Ishikawa (cell line): Measurements from ENCODE around the gene PRDM11.
A peak's percentile ranks its signal among the peaks of the same experiment; 100 is the strongest.

Experiments
- CEBPB ChIP-seq: IDR thresholded peaks from 2 replicates; pipeline ENCODE4 v1.6.1; 2012
- CREB1 ChIP-seq: IDR thresholded peaks from 2 replicates; pipeline ENCODE4 v1.6.1; 2012; ENCODE audit warnings: low read depth
- EGR1 ChIP-seq: IDR thresholded peaks from 2 replicates; pipeline ENCODE4 v1.6.1; 2012
- EP300 ChIP-seq: IDR thresholded peaks from 2 replicates; pipeline ENCODE4 v1.6.1; 2012; ENCODE audit warnings: borderline replicate concordance
- FOXM1 ChIP-seq: IDR thresholded peaks from 2 replicates; pipeline ENCODE4 v1.6.1; 2012; ENCODE audit warnings: low read depth, borderline replicate concordance
- MAX ChIP-seq: IDR thresholded peaks from 2 replicates; pipeline ENCODE4 v1.6.1; 2012
- NFIC ChIP-seq: IDR thresholded peaks from 2 replicates; pipeline ENCODE4 v1.6.1; 2012
- RAD21 ChIP-seq: IDR thresholded peaks from 2 replicates; pipeline ENCODE4 v1.6.1; 2012; ENCODE audit warnings: low read depth
- REST ChIP-seq: IDR thresholded peaks from 2 replicates; pipeline ENCODE4 v1.6.1; 2012; ENCODE audit warnings: low read depth, mild to moderate bottlenecking
- TAF1 ChIP-seq: IDR thresholded peaks from 2 replicates; pipeline ENCODE4 v1.6.1; 2012; ENCODE audit warnings: low read depth, mild to moderate bottlenecking
- TCF12 ChIP-seq: IDR thresholded peaks from 2 replicates; pipeline ENCODE4 v1.6.1; 2012; ENCODE audit warnings: low read depth
- TEAD4 ChIP-seq: IDR thresholded peaks from 2 replicates; pipeline ENCODE4 v1.6.1; 2012
- USF1 ChIP-seq: IDR thresholded peaks from 2 replicates; pipeline ENCODE4 v1.6.1; 2012
- YY1 ChIP-seq: IDR thresholded peaks from 2 replicates; pipeline ENCODE4 v1.6.1; 2012; ENCODE audit warnings: low read depth
- ZBTB7A ChIP-seq: IDR thresholded peaks from 2 replicates; pipeline ENCODE4 v1.6.1; 2012; ENCODE audit warnings: low read depth

PRDM11 gene

GRCh38 chr11:45253640-45254039, 107.2 kb downstream of the PRDM11 start:
- no peak for TF ChIP-seq NFIC
- 0 out of 2 replicates have a peak, but pooled peaks have one; percentile 22 for TF ChIP-seq USF1
- no peak for TF ChIP-seq CREB1

- TF ChIP-seq TCF12 = no peak
- TF ChIP-seq USF1 = no peak
- no peak for TF ChIP-seq EGR1
- TF ChIP-seq NFIC = no peak
- no peak for TF ChIP-seq CEBPB
- no peak for TF ChIP-seq REST
- no peak for TF ChIP-seq EP300
- TF ChIP-seq MAX = no peak
- no peak for TF ChIP-seq CREB1
- TF ChIP-seq TAF1 = no peak
- TF ChIP-seq RAD21 = no peak
- TF ChIP-seq YY1 = no peak
- TF ChIP-seq ZBTB7A = no peak
- TF ChIP-seq TEAD4 = no peak
- no peak for TF ChIP-seq FOXM1
Observed at GRCh38 chr11:45254070-45254469, 107.6 kb downstream of the PRDM11 start.

GRCh38 chr11:45258982-45259530, 112.6 kb downstream of the PRDM11 start:
- no peak for TF ChIP-seq USF1
- TF ChIP-seq TAF1 = no peak
- TF ChIP-seq TEAD4 = no peak

GRCh38 chr11:45259592-45259991, 113.2 kb downstream of the PRDM11 start:
- peak; percentile 69; the same call in 1 of the 2 replicates for TF ChIP-seq TCF12
- TF ChIP-seq ZBTB7A = no peak
- no peak for TF ChIP-seq YY1
- TF ChIP-seq REST = no peak
- no peak for TF ChIP-seq CREB1
- TF ChIP-seq EP300 = peak; percentile 68; the same call in 1 of the 2 replicates
- no peak for TF ChIP-seq TAF1
- TF ChIP-seq EGR1 = no peak
- peak; percentile 35 for TF ChIP-seq NFIC
- TF ChIP-seq FOXM1 = no peak
- 0 out of 2 replicates have a peak, but pooled peaks have one; percentile 23 for TF ChIP-seq TEAD4
- 0 out of 2 replicates have a peak, but pooled peaks have one; percentile 2 for TF ChIP-seq USF1
- no peak for TF ChIP-seq RAD21
- no peak for TF ChIP-seq CEBPB
- no peak for TF ChIP-seq MAX

- TF ChIP-seq EP300 (no peak), USF1 (no peak), NFIC (no peak), TEAD4 (no peak), CREB1 (no peak), ZBTB7A (no peak), TCF12 (no peak), CEBPB (no peak), RAD21 (no peak), EGR1 (no peak), FOXM1 (no peak), REST (no peak), TAF1 (no peak), MAX (no peak), YY1 (no peak)
Observed at GRCh38 chr11:45260071-45260470, 113.6 kb downstream of the PRDM11 start.
